PC-9 (cell line): ENCODE measurements around the gene SCML1. TPM values are rescaled to one million over a fixed set of nuclear protein-coding genes. Genes with fewer than 3 reads are reported as not detected.

Experiments used
- BruUV-seq: library from RNA; stranded (reverse); fragments of 400-500 nt; replicated peaks from 2 replicates; lab custom pipeline; 2021; lab: Mats Ljungman, UMichigan
- CTCF ChIA-PET: fragments of 300-600 bp; sonication (Branson Sonifier 250); formaldehyde crosslinking; loops from one replicate; lab custom pipeline; 2022; ENCODE audit warnings: antibody characterized with exemption; lab: Charles Lee
- POLR2A ChIA-PET: fragments of 300-600 bp; sonication (Branson Sonifier 250); formaldehyde crosslinking; loops from one replicate; lab custom pipeline; 2022; ENCODE audit warnings: antibody characterized with exemption; ENCODE audit not compliant: unreplicated experiment; lab: Charles Lee
- DNase-seq, 2 experiments: peaks; one replicate each; pipeline versions ENCODE4 v3.0.0 to v3.0.0-alpha.2; 2015 to 2022; ENCODE audit warnings: mixed read lengths in 1 of 2
- H2AFZ ChIP-seq: fragments of 200-600 bp; sonication (generic); 2 replicates; pipeline ENCODE4 v1.8.1; 2017; ENCODE audit warnings: antibody characterized with exemption
- H3F3A ChIP-seq: fragments of 200-600 bp; sonication (generic); 2 replicates; pipeline ENCODE4 v1.8.1; 2017; ENCODE audit warnings: antibody characterized with exemption, mild to moderate bottlenecking, low read depth; ENCODE audit not compliant: insufficient read depth
- H3K27ac ChIP-seq: fragments of 200-600 bp; sonication (generic); 2 replicates; pipeline ENCODE4 v1.6.1; 2016; ENCODE audit warnings: mixed run types
- H3K27me3 ChIP-seq: fragments of 200-600 bp; sonication (generic); 2 replicates; pipeline ENCODE4 v1.6.1; 2016; ENCODE audit warnings: low read depth, mixed run types; ENCODE audit not compliant: insufficient read depth
- H3K36me3 ChIP-seq: fragments of 200-600 bp; sonication (generic); 2 replicates; pipeline ENCODE4 v1.6.1; 2016; ENCODE audit warnings: low read depth, mixed run types
- H3K4me1 ChIP-seq: fragments of 200-600 bp; sonication (generic); replicated peaks from 2 replicates; pipeline ENCODE4 v1.6.1; 2016; ENCODE audit warnings: mixed run types; ENCODE audit not compliant: insufficient read depth
- H3K4me2 ChIP-seq: fragments of 200-600 bp; sonication (generic); 2 replicates; pipeline ENCODE4 v1.6.1; 2017; ENCODE audit warnings: mixed run types
- H3K4me3 ChIP-seq: fragments of 200-600 bp; sonication (generic); 2 replicates; pipeline ENCODE4 v1.6.1; 2016; ENCODE audit warnings: mixed run types
- H3K79me2 ChIP-seq: fragments of 200-600 bp; sonication (generic); 2 replicates; pipeline ENCODE4 v1.6.1; 2017; ENCODE audit warnings: low read depth, mixed run types
- H3K9me2 ChIP-seq: fragments of 200-600 bp; sonication (generic); 2 replicates; pipeline ENCODE4 v1.8.1; 2017; ENCODE audit warnings: mild to moderate bottlenecking; ENCODE audit not compliant: insufficient read depth
- H3K9me3 ChIP-seq: fragments of 200-600 bp; sonication (generic); 2 replicates; pipeline ENCODE4 v1.8.1; 2016; ENCODE audit warnings: low read depth; ENCODE audit not compliant: insufficient read depth
- H4K20me1 ChIP-seq: fragments of 200-600 bp; sonication (generic); 2 replicates; pipeline ENCODE4 v1.8.1; 2017; ENCODE audit not compliant: insufficient read depth
- CTCF ChIP-seq: fragments of 200-600 bp; sonication (generic); conservative IDR thresholded peaks from 2 replicates; pipeline ENCODE4 v1.6.1; 2017; ENCODE audit warnings: mixed run types, antibody characterized with exemption, mild to moderate bottlenecking, moderate library complexity
- EZH2 ChIP-seq: fragments of 200-600 bp; sonication (generic); IDR thresholded peaks from 2 replicates; pipeline ENCODE4 v1.8.0; 2017; ENCODE audit warnings: antibody characterized with exemption, low read depth
- intact Hi-C: fragments of 100-400 bp; cut with micrococcal nuclease; formaldehyde crosslinking; loops from one replicate; pipeline ENCODE4 v1.10.0; 2022; ENCODE audit not compliant: unreplicated experiment
- total RNA-seq: library from RNA; stranded (reverse); gene quantifications from 2 replicates; pipeline ENCODE4 v1.2.3, GENCODE V29; 2021

SCML1 gene
- total RNA-seq, 1 experiment from 2014 or later = 9.3 TPM

GRCh38 chrX:17750436-17750835 is 13.1 kb downstream of the SCML1 start:
- Histone ChIP-seq H3K27ac (no peak overlapping the region), H2AFZ (no peak overlapping the region), H3K36me3 (0 out of 2 replicates have a peak, but pooled peaks cover 6% of the 10 kb centered on the region), H4K20me1 (no peaks in the 10 kb centered on the region), H3K4me2 (no peak overlapping the region), H3K4me3 (no peak overlapping the region), H3K4me1 (no peaks in the 10 kb centered on the region), H3K9me2 (no peaks in the 10 kb centered on the region), H3K9me3 (no peaks in the 10 kb centered on the region), H3K27me3 (no peaks in the 10 kb centered on the region), H3F3A (no peaks in the 10 kb centered on the region), H3K79me2 (no peaks in the 10 kb centered on the region)
- ChIA-PET CTCF (no interaction called here), POLR2A (no interaction called here)
- no TSS peak for BruUV-seq
- no peak for TF ChIP-seq CTCF
- TF ChIP-seq EZH2 = no peak
- DNase-seq = no peak
- intact Hi-C loops = no loop called here

GRCh38 chrX:17758382-17758781 is 21.1 kb downstream of the SCML1 start:
- no peaks in the 10 kb centered on the region for H3K36me3 ChIP-seq
- H3K4me3 ChIP-seq = no peak overlapping the region
- intact Hi-C loops = no loop called here
- H2AFZ ChIP-seq = no peak overlapping the region
- TF ChIP-seq CTCF (no peak), EZH2 (no peak)
- H3K79me2 ChIP-seq = no peaks in the 10 kb centered on the region
- no peaks in the 10 kb centered on the region for H3F3A ChIP-seq
- peaks cover 9% of the 10 kb centered on the region; the same call in 1 of the 2 replicates for H3K27me3 ChIP-seq
- no peak for DNase-seq
- ChIA-PET CTCF (no interaction called here), POLR2A (no interaction called here)
- H3K27ac ChIP-seq = no peak overlapping the region
- H4K20me1 ChIP-seq = no peaks in the 10 kb centered on the region
- H3K9me2 ChIP-seq = no peaks in the 10 kb centered on the region
- no peaks in the 10 kb centered on the region for H3K9me3 ChIP-seq
- no TSS peak for BruUV-seq
- no peak overlapping the region for H3K4me2 ChIP-seq
- no peaks in the 10 kb centered on the region for H3K4me1 ChIP-seq

- H3K4me1 ChIP-seq = no peaks in the 10 kb centered on the region
- no TSS peak for BruUV-seq
- H3K36me3 ChIP-seq = no peaks in the 10 kb centered on the region
- ChIA-PET CTCF (interaction anchor here (0.6 kb wide), 1 partner anchor 903 kb away, joined by 5 read pairs; no protein-coding TSS in a partner anchor), POLR2A (no interaction called here)
- TF ChIP-seq EZH2 (no peak), CTCF (no peak)
- H4K20me1 ChIP-seq = no peaks in the 10 kb centered on the region
- H3K27ac ChIP-seq = no peak overlapping the region
- no peak overlapping the region for H3K4me3 ChIP-seq
- no peaks in the 10 kb centered on the region for H3K9me3 ChIP-seq
- no peak overlapping the region for H2AFZ ChIP-seq
- no peak for DNase-seq
- no peaks in the 10 kb centered on the region for H3K9me2 ChIP-seq
- H3K27me3 ChIP-seq = peaks cover 17% of the 10 kb centered on the region; the same call in 1 of the 2 replicates
- no peaks in the 10 kb centered on the region for H3K79me2 ChIP-seq
- H3K4me2 ChIP-seq = no peak overlapping the region
- no peaks in the 10 kb centered on the region for H3F3A ChIP-seq
- intact Hi-C loops = no loop called here
Measured at GRCh38 chrX:17759990-17760389, 22.7 kb downstream of the SCML1 start.
